K562 (cell line): ENCODE measurements around the gene PYDC1. TPM values are rescaled to one million over a fixed set of nuclear protein-coding genes. Genes with fewer than 3 reads are reported as not detected.

Experiments
- ATAC-seq: fragments of 200-7000 bp; cut with Tn5 transposase; 3 replicates; pipeline ENCODE4 v1.9.1; 2020; ENCODE audit warnings: moderate library complexity
- BruUV-seq: library from RNA; stranded (reverse); fragments of 400-500 nt; replicated peaks from 2 replicates; lab custom pipeline; 2021; lab: Mats Ljungman, UMichigan
- CTCF ChIA-PET: fragments of 300-600 bp; formaldehyde crosslinking; extraction: SDS; loops from one replicate; lab custom pipeline; 2021; ENCODE audit warnings: low intra/inter-chr PET ratio; lab: Yijun Ruan, JAX
- POLR2A ChIA-PET: fragments of 300-600, 350-650 bp; sonication (Branson Sonifier 250); formaldehyde crosslinking; extraction: SDS; loops from one replicate; lab custom pipeline; 2021; ENCODE audit warnings: antibody characterized with exemption, inconsistent platforms; lab: Yijun Ruan, JAX
- DNase-seq, 4 experiments: peaks; one replicate each; pipeline versions ENCODE4 v3.0.0 to v3.0.0-alpha.2; 2011 to 2018; ENCODE audit warnings: low spot score in 3 of 4, mixed read lengths in 3 of 4; ENCODE audit errors: extremely low read depth in 1 of 4
- FAIRE-seq: peaks from 2 replicates; lab custom pipeline; 2011; peaks lifted over from hg19 to GRCh38; lab: Jason Lieb, UNC
- H2AFZ ChIP-seq: 2 replicates; pipeline ENCODE4 v1.6.0; 2011; ENCODE audit warnings: low read depth, low read length, control low read depth, inconsistent platforms
- H3K27ac ChIP-seq: fragments of 200-600 bp; 3 replicates; pipeline ENCODE4 v1.8.0; 2011; ENCODE audit warnings: low read depth, mild to moderate bottlenecking, control low read depth, inconsistent platforms, low read length, moderate library complexity, mixed read lengths; ENCODE audit errors: extremely low read depth
- H3K27me3 ChIP-seq, 2 experiments: fragments of 300-600 bp in 1 of 2; 2 replicates in 1 of 2; 3 replicates in 1 of 2; pipeline versions ENCODE4 v1.6.0 to v1.8.0; 2011; ENCODE audit warnings: inconsistent platforms in 2 of 2, low read length in 2 of 2, mild to moderate bottlenecking in 1 of 2, mixed read lengths in 1 of 2, moderate library complexity in 1 of 2; ENCODE audit not compliant: control insufficient read depth in 2 of 2, insufficient read depth in 2 of 2
- H3K36me3 ChIP-seq: fragments of 300-600 bp; 3 replicates; pipeline ENCODE4 v1.8.0; 2011; ENCODE audit warnings: mild to moderate bottlenecking, low read length, inconsistent platforms; ENCODE audit not compliant: control insufficient read depth, insufficient read depth
- H3K4me1 ChIP-seq, 2 experiments: fragments of 200-600 bp in 1 of 2; replicated peaks in 1 of 2; 2 replicates in 1 of 2; 3 replicates in 1 of 2; pipeline versions ENCODE4 v1.5.1 to v1.8.0; 2011; ENCODE audit warnings: inconsistent platforms in 2 of 2, low read length in 2 of 2, mild to moderate bottlenecking in 1 of 2, mixed read lengths in 1 of 2, moderate library complexity in 1 of 2; ENCODE audit not compliant: control insufficient read depth in 2 of 2, insufficient read depth in 2 of 2
- H3K4me2 ChIP-seq: 2 replicates; pipeline ENCODE4 v1.6.1; 2011; ENCODE audit warnings: low read length, control low read depth, inconsistent platforms, mixed read lengths; ENCODE audit not compliant: insufficient read depth
- H3K4me3 ChIP-seq: fragments of 200-600 bp; sonication (generic), shearing (Covaris generic); 2 replicates; pipeline ENCODE4 v1.5.1; 2016; ENCODE audit warnings: control low read depth, inconsistent platforms
- H3K79me2 ChIP-seq: fragments of 200-600 bp; 3 replicates; pipeline ENCODE4 v1.8.0; 2011; ENCODE audit warnings: low read length, inconsistent platforms; ENCODE audit not compliant: control insufficient read depth, insufficient read depth
- H3K9ac ChIP-seq, 2 experiments: 2 replicates each; pipeline versions ENCODE4 v1.6.0 to v1.6.1; 2011; ENCODE audit warnings: low read depth in 2 of 2, low read length in 2 of 2, control low read depth in 1 of 2, inconsistent platforms in 1 of 2, mild to moderate bottlenecking in 1 of 2, mixed read lengths in 1 of 2; ENCODE audit not compliant: insufficient read depth in 1 of 2
- H3K9me1 ChIP-seq: one replicate; pipeline ENCODE4 v1.6.0; 2011; ENCODE audit warnings: inconsistent platforms, mild to moderate bottlenecking, low read length, moderate library complexity; ENCODE audit not compliant: control insufficient read depth, insufficient read depth
- H3K9me3 ChIP-seq: replicated peaks from 2 replicates; pipeline ENCODE4 v1.5.1; 2011; ENCODE audit warnings: low read depth, low read length, inconsistent platforms; ENCODE audit not compliant: control insufficient read depth, insufficient read depth
- H4K20me1 ChIP-seq: replicated peaks from 2 replicates; pipeline ENCODE4 v1.6.1; 2011; ENCODE audit warnings: low read length, inconsistent platforms, mixed read lengths; ENCODE audit not compliant: control insufficient read depth, insufficient read depth
- CTCF ChIP-seq, 3 experiments: IDR thresholded peaks in 2 of 3; conservative IDR thresholded peaks in 1 of 3; 2 replicates each; pipeline ENCODE4 v1.5.1; 2011 to 2012; ENCODE audit warnings: low read length in 3 of 3, mild to moderate bottlenecking in 3 of 3, control low read depth in 2 of 3, improper control_type of control experiment in 1 of 3, inconsistent platforms in 1 of 3, low read depth in 1 of 3, mixed read lengths in 1 of 3, moderate library complexity in 1 of 3; ENCODE audit not compliant: insufficient read depth in 2 of 3
- ZNF785 ChIP-seq: fragments of 250-450 bp; sonication (Bioruptor Pico); IDR thresholded peaks from 2 replicates; pipeline ENCODE4 v1.4.0; 2020; ENCODE audit warnings: mild to moderate bottlenecking
- WGBS: fragments of 100-300 bp; shearing (Covaris generic); methylation state at CpG from one replicate; pipeline ENCODE4 v1.1.6; 2016; ENCODE audit warnings: low coverage, mixed read lengths; ENCODE audit not compliant: insufficient coverage; ENCODE audit errors: missing lambda C conversion rate; 5-methylcytosine and 5-hydroxymethylcytosine counted together
- in situ Hi-C: fragments of 300-500 bp; cut with MboI; formaldehyde crosslinking; loops from 4 replicates; pipeline ENCODE4 v1.15.0; 2018; ENCODE audit warnings: inconsistent platforms, mixed read lengths
- intact Hi-C: fragments of 100-400 bp; cut with micrococcal nuclease; formaldehyde crosslinking; loops from 2 replicates; pipeline ENCODE4 v1.14.2; 2022
- polyA plus RNA-seq, 8 experiments: library from polyadenylated mRNA; depleted of rRNA in 4 of 8; stranded (reverse) in 5 of 8; unstranded in 3 of 8; fragments of >200 nt; fragmentation: Nextera tagmentation in 2 of 8; fragmentation: Illumina TruSeq in 1 of 8; extraction: Ambion mirVana in 2 of 8; extraction: Trizol in 1 of 8; gene quantifications; 2 replicates each; pipeline versions ENCODE4 v1.2.1 to v1.2.3, GENCODE V29; 2011 to 2014; ENCODE audit warnings: inconsistent platforms in 1 of 8, missing spikeins in 1 of 8
- total RNA-seq, 7 experiments: library from RNA; depleted of rRNA in 6 of 7; stranded (reverse); fragments of >200 nt in 6 of 7; fragmentation: Illumina TruSeq in 2 of 7; extraction: Trizol in 2 of 7; gene quantifications; 2 replicates each; pipeline versions ENCODE4 v1.2.1 to v1.2.3, GENCODE V29; 2011 to 2021; ENCODE audit warnings: low replicate concordance in 1 of 7

The PYDC1 gene
- total and polyA plus RNA-seq, 9 of the 15 experiments (the other 6 are each of a cell fraction or from before 2014, with no cell fraction given): not detected

DNA sequence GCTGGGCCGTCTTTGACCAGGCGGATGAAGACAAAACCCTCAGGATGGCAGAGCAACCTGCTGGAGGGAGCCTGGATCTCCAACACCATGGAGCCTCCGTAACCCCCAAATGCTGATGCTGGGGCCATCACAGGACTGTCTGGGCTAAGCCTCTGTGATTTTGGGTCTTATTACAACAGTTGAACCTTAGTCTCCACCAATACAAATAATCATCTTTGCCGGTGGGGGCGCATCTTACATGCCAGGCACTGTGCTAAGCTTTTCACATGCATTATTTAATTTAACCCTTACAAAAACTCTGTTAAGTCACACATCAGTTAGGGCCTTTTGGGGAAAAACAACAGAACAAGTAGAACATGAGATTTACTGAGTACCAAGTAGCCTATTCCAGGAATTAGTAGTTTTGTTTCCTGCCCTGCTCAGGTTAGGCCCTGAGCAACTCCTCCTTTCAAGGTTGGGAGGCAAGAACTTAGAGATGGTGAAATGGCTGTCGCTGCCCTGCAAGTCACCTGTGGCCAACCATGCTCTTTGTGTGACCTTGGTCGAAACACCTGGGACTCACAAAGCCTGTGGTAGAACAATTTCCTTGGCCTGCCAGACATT, 33.9 kb upstream of the PYDC1 start:
- FAIRE-seq (no peak), ATAC-seq (no peak), DNase-seq (peak in 1 of 4 experiments; percentile 2)
- ChIA-PET POLR2A (interaction anchor here (0.6 kb wide), 1 partner anchor 430 kb away, joined by 3 read pairs; no protein-coding TSS in a partner anchor), CTCF (no interaction called here)
- Histone ChIP-seq H3K9me1 (no peaks in the 10 kb centered on the region), H3K4me1 (peaks cover 23 to 32% of the 10 kb centered on the region in 2 experiments), H3K36me3 (no peaks in the 10 kb centered on the region), H3K27ac (no peak overlapping the region), H3K27me3 (no peaks in the 10 kb centered on the region), H3K79me2 (no peaks in the 10 kb centered on the region), H3K4me3 (no peak overlapping the region), H3K9ac (peak overlapping the region in 1 of 2 experiments; percentile 23; a peak in 1 of 4 replicates), H3K9me3 (no peaks in the 10 kb centered on the region), H3K4me2 (no peak overlapping the region), H2AFZ (no peak overlapping the region), H4K20me1 (no peaks in the 10 kb centered on the region)
- intact Hi-C loops: no loop called here
- WGBS: 78% methylated on average over 7 of the region's 7 CpGs
- no TSS peak for BruUV-seq
- TF ChIP-seq ZNF785 (CRISPR knock-in tag): no peak
- TF ChIP-seq CTCF (IDR thresholded peaks at IDR 0.05 in 2 of 3, conservative IDR thresholded peaks at IDR 0.05 in 1 of 3; ENCODE audit: insufficient read depth in 2 of 3, low read depth in 1 of 3, low read length in 3 of 3): 0 out of 6 replicates have a peak, but pooled peaks of 1 of the 3 experiments have one; percentile 3
- in situ Hi-C loops: no loop called here
